HG03196 (cell line): Measurements from ENCODE around the gene CNTNAP4.

ENCODE experiments used
- ATAC-seq: cut with Tn5 transposase; IDR thresholded peaks from one replicate; pipeline ENCODE4 v1.9.1; 2021; ENCODE audit not compliant: unreplicated experiment

The CNTNAP4 gene

GRCh38 chr16:76387994-76388393 lies 110.8 kb downstream of the CNTNAP4 start:
- ATAC-seq, result no peak

DNA sequence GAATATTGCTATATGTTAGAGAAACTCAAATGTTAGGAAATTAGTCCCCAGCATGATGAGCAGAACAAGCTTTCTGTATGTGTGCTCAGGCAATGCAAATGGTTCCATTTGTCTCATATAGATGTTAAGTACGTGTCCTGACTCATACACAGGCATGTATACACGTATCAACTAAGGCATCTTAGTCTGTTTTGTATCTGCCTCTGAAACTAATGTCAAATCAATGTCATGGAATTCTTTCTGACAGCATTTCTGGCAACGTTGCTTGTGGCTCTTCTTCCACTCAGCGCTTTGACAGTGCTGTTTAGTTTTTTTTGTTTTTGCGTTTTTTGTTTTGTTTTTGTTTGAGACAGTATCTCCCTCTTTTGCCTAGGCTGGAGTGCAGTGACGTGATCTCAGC lies 111.9 kb downstream of the CNTNAP4 start:
- no peak for ATAC-seq

DNA sequence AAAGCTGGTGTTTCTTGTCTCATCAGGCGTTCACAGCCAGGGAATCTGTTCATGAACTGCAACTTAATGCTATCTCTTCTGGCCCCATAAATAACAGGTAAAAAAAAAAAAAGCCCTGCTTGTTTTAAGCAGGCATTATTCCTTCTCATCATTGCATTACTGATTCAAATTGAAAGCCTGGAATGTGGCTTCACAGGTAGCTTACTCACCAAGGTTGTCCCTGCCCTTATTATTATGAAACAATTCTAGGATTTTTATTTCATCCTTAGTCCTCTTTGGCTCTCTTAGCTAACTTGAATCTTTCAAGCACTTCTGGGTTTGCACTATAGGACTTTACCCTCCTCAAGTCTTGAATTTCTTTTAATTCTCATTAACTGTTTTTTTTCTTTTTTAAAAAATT lies 113.3 kb downstream of the CNTNAP4 start:
- ATAC-seq, result no peak

- no peak for ATAC-seq
Measured at GRCh38 chr16:76396977-76397376, 119.8 kb downstream of the CNTNAP4 start.

- no peak for ATAC-seq
Measured at GRCh38 chr16:76409706-76410105, 132.5 kb downstream of the CNTNAP4 start.

DNA sequence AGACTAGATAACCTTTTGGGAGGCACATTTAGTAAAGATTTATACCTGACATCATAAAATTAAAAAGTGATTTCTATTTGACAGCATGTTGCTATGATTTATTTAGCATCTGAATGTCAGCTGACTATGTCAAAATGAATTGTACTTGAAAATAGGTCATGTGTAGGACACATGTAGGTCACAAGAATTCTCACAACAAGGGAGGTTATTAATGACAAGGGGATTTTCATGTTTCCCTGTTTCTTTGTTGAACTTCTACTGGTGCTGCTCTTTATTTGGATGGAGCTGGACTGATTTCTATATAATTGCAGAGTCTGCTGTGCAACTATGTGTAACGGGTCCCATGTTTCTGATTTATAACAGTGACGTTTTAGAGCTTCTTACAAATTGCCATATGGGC lies 144.4 kb downstream of the CNTNAP4 start:
- no peak for ATAC-seq

- no peak for ATAC-seq
Measured at GRCh38 chr16:76428858-76429257, 151.7 kb downstream of the CNTNAP4 start.

DNA sequence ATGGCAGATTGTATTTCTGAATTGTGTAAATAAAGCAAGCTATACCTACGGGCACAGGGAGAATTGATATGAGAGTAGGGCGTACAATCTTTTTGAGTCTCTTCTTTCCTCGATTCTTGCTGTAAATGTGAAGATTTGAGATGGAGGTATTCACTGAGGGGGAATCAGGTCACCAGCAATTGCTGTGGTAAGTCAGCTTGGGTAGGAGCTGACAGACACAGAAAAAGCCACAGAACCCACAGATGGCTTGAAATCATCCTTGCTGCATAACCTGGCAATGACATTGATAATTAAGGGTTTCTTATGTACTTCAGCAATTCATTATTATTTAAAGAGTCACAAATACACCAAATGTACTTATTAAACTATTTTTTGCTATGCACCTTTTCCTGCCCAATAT lies 164.2 kb downstream of the CNTNAP4 start:
- no peak for ATAC-seq

DNA sequence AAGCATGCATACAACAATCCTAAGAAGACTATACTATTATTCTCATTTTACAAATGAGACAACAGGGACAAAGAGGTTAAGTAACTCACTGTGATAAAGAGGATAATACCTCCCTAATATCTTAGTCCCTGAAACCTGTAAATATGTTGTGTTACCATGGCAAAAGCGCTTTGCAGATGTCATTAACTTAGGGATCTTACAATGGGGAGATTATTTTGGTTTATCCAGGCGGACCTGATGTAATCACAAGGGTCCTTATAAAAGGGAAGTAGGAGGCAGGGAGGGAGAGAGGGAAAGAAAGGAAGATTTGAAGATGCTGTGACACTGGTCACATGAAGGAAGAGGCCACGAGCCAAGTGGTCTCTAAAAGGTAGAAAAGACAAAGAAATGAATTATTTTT lies 164.7 kb downstream of the CNTNAP4 start:
- ATAC-seq, result no peak

GRCh38 chr16:76443973-76444372 lies 166.8 kb downstream of the CNTNAP4 start:
- no peak for ATAC-seq

DNA sequence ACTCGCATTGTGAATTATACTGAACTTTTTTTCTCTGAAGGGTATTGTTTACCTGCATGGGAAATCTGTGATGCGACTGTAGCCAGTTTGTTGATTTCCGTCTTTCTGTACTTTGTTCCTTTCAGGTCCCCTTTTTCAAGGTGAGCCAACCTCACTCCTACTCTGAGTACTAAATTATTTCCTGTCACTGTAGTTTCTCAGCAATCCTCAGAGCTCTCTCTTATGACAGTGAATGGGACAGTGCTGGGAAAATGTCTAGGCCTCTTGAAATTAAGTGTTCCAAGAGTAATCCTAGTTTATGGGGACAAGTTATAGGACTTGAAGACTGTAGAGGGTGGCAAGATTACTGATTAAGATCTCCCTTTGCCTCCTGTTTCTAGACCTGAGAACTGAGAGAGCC lies 167.6 kb downstream of the CNTNAP4 start:
- no peak for ATAC-seq

DNA sequence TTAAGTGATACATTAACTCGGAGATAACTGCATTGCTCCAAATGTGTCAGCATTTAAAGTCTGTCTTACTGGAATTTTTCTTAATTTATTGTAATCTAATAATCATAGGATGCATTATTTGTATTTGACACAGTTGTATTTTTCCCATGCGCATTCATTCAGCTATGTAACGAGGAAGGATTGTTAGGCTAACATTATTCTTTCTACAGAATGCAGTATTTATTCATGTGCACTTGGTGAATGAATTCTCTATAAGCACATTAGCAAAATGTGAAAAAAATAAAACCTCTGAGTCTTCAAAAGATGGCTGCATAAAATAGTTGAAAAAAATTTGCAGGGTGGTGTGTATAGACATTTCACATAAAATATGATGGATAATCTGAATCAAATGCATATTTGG lies 168.6 kb downstream of the CNTNAP4 start:
- no peak for ATAC-seq

DNA sequence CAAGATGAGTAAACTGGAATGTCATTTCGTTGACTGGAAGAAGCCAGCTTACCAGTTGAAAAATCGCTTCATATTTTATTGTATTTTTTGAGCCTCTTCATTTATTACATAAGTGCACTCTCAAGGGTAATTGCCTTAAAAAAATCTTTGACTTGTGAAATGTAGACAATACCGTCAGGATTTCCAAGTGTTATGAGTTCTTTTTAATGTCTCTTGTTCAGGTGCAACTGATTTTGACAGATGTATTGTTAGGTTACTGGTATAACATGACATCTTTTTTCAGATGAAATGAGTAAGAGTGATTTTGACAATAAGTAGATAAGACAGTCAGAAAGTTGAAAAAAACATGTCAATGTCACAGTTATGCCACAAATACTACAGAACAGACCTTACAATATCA lies 169.1 kb downstream of the CNTNAP4 start:
- ATAC-seq, result no peak

GRCh38 chr16:76450890-76451289 lies 173.7 kb downstream of the CNTNAP4 start:
- no peak for ATAC-seq

GRCh38 chr16:76455257-76455656 lies 178.1 kb downstream of the CNTNAP4 start:
- ATAC-seq, result no peak

- ATAC-seq, result no peak
Measured at GRCh38 chr16:76456016-76456415, 178.8 kb downstream of the CNTNAP4 start.

DNA sequence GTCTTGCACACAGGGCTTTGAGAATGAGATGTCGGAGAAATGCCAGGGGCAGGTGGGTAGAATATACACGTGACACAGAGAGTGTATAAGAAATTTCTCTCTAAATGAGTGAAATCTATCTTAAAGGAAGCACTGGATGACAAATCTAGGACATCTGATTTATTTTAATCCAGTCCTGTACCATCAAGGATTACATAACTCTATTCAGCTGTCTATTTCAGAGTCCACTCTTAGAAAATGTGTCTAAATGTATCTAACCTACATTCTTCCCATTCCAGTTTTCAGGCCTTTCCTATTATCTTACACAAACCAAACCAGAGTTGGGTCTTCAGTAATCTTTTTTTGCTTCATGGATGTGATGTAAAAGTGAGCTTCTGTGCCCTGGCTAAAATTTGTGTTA lies 181.9 kb downstream of the CNTNAP4 start:
- ATAC-seq, result no peak

DNA sequence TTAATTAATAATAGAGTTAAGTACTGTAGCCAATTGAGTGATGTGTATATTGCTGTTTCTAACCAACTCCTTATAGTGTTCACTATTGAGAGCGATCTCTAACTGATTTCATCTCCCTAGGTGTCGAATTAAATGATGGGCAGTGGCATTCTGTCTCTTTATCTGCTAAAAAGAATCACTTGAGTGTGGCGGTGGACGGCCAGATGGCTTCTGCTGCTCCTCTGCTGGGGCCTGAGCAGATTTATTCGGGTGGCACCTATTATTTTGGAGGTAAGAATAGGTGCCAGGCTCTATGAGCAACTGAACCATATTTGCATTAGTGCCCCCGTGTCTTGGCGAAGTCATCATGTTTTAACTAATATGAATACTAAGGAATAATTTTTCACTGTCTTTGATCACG lies 184.6 kb downstream of the CNTNAP4 start:
- no peak for ATAC-seq

- no peak for ATAC-seq
Measured at GRCh38 chr16:76464955-76465620, 187.9 kb downstream of the CNTNAP4 start.

DNA sequence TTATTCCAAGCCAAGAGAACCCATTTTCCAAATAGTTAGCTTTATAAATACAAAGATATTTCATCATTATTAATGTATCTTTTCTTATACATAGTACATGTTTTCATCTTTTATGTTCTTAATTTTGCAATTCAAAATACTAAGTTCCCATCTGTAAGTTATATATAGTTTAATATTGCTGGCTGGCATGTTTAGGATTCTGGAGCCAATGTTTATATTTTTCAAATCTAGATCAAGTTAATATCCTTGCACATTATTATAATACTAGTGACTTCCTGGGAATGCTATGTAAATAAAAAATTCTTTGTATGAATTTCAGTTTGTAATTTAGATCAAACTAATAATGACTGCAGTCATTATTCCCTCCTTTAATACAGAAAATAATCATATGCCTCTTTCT lies 189.7 kb downstream of the CNTNAP4 start:
- ATAC-seq, result no peak

GRCh38 chr16:76474048-76474447 lies 196.8 kb downstream of the CNTNAP4 start:
- ATAC-seq, result no peak

DNA sequence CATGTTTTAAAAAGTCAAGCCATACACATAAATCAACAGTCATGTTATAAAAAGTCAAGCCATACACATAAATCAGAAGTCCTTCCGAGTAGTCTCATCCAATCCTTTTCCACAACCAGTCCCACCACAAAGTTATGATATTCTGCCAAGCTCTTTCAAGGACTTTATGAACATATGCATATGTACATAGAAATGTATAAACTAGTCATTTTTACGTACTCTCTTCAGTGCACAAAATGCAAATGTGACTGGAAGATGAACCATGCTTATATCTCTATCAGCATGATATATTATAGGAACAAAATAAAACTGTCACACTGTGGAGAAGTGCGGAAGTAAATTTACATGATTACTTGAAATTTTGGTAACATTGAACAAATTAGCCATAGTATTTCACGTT lies 200.9 kb downstream of the CNTNAP4 start:
- ATAC-seq, result no peak

GRCh38 chr16:76483307-76483909 lies 206.2 kb downstream of the CNTNAP4 start:
- no peak for ATAC-seq
